ENCODE results near the gene ABCA5.

- TF ChIP-seq NFIC (IDR thresholded peaks at IDR 0.05) (no peak), CEBPB (IDR thresholded peaks at IDR 0.05) (no peak), REST (IDR thresholded peaks at IDR 0.05; ENCODE audit: low read depth) (no peak), YY1 (IDR thresholded peaks at IDR 0.05; ENCODE audit: low read depth) (no peak), EP300 (IDR thresholded peaks at IDR 0.05; ENCODE audit: borderline replicate concordance) (no peak), ZBTB7A (IDR thresholded peaks at IDR 0.05; ENCODE audit: low read depth) (no peak), TAF1 (IDR thresholded peaks at IDR 0.05; ENCODE audit: low read depth) (no peak), FOXM1 (IDR thresholded peaks at IDR 0.05; ENCODE audit: borderline replicate concordance, low read depth) (no peak)
These were observed 80.7 kb downstream of the ABCA5 start for GRCh38 chr17:69246202-69246601.
